Trophoblast cell (in vitro differentiated cells and primary cell): ENCODE measurements around the gene FANCL.
"Not testable (repeated sequence)": the region's sequence is repeated elsewhere in the genome, so short reads cannot be mapped to it uniquely, and the experiment has no call there.

Source experiments
- DNase-seq, 2 donors: peaks; one replicate each; pipeline ENCODE4 v3.0.0-alpha.2; 2016
- H2AFZ ChIP-seq: 2 replicates; pipeline ENCODE4 v1.6.1; 2013; ENCODE audit warnings: low read length, moderate library complexity, mild to moderate bottlenecking; ENCODE audit not compliant: insufficient read depth, poor library complexity
- H2AK5ac ChIP-seq: 2 replicates; pipeline ENCODE4 v1.6.1; 2013; ENCODE audit warnings: mild to moderate bottlenecking, low read length
- H2BK120ac ChIP-seq: 2 replicates; pipeline ENCODE4 v1.6.1; 2013; ENCODE audit warnings: low read length, mild to moderate bottlenecking, moderate library complexity; ENCODE audit not compliant: insufficient read depth, poor library complexity
- H2BK12ac ChIP-seq: 2 replicates; pipeline ENCODE4 v1.6.1; 2013; ENCODE audit warnings: mild to moderate bottlenecking, low read length, moderate library complexity
- H2BK5ac ChIP-seq: 2 replicates; pipeline ENCODE4 v1.6.1; 2013; ENCODE audit warnings: low read length, low read depth, moderate library complexity, mild to moderate bottlenecking; ENCODE audit not compliant: poor library complexity
- H3K14ac ChIP-seq: 2 replicates; pipeline ENCODE4 v1.6.1; 2013; ENCODE audit warnings: mild to moderate bottlenecking, low read length
- H3K18ac ChIP-seq: 2 replicates; pipeline ENCODE4 v1.6.1; 2013; ENCODE audit warnings: mild to moderate bottlenecking, low read length
- H3K23ac ChIP-seq: 2 replicates; pipeline ENCODE4 v1.6.1; 2013; ENCODE audit warnings: low read length
- H3K27ac ChIP-seq: 2 replicates; pipeline ENCODE4 v1.5.1; 2013; ENCODE audit warnings: low read depth, mild to moderate bottlenecking, inconsistent platforms, low read length, moderate library complexity
- H3K27me3 ChIP-seq: 2 replicates; pipeline ENCODE4 v1.6.1; 2013; ENCODE audit warnings: inconsistent platforms, mild to moderate bottlenecking, low read length, moderate library complexity; ENCODE audit not compliant: insufficient read depth
- H3K36me3 ChIP-seq, 2 experiments: 1 replicate in 1 of 2; 2 replicates in 1 of 2; pipeline ENCODE4 v1.6.1; 2013; ENCODE audit warnings: low read length in 2 of 2, mild to moderate bottlenecking in 2 of 2, moderate library complexity in 1 of 2; ENCODE audit not compliant: insufficient read depth in 2 of 2, control insufficient read depth in 1 of 2
- H3K4ac ChIP-seq: 2 replicates; pipeline ENCODE4 v1.6.1; 2013; ENCODE audit warnings: low read depth, mild to moderate bottlenecking, low read length, moderate library complexity
- H3K4me1 ChIP-seq, 2 experiments: 1 replicate in 1 of 2; 2 replicates in 1 of 2; pipeline ENCODE4 v1.6.1; 2013; ENCODE audit warnings: low read length in 2 of 2, mild to moderate bottlenecking in 2 of 2, moderate library complexity in 1 of 2; ENCODE audit not compliant: insufficient read depth in 2 of 2, control insufficient read depth in 1 of 2
- H3K4me2 ChIP-seq: 2 replicates; pipeline ENCODE4 v1.6.1; 2013; ENCODE audit warnings: inconsistent platforms, mild to moderate bottlenecking, low read length, moderate library complexity
- H3K4me3 ChIP-seq: 2 replicates; pipeline ENCODE4 v1.5.1; 2013; ENCODE audit warnings: mild to moderate bottlenecking, low read depth, low read length, inconsistent platforms
- H3K79me1 ChIP-seq: one replicate; pipeline ENCODE4 v1.6.1; 2013; ENCODE audit warnings: low read length
- H3K79me2 ChIP-seq: 2 replicates; pipeline ENCODE4 v1.6.1; 2013; ENCODE audit warnings: low read length, mild to moderate bottlenecking; ENCODE audit not compliant: control insufficient read depth, insufficient read depth, poor library complexity
- H3K9ac ChIP-seq: 2 replicates; pipeline ENCODE4 v1.6.1; 2013; ENCODE audit warnings: mild to moderate bottlenecking, low read length
- H3K9me3 ChIP-seq: 2 replicates; pipeline ENCODE4 v1.6.1; 2013; ENCODE audit warnings: low read depth, mild to moderate bottlenecking, control low read depth, inconsistent platforms, low read length; ENCODE audit not compliant: insufficient read depth
- H4K12ac ChIP-seq: 2 replicates; pipeline ENCODE4 v1.6.1; 2013; ENCODE audit warnings: low read depth, mild to moderate bottlenecking, low read length, moderate library complexity
- H4K8ac ChIP-seq: 2 replicates; pipeline ENCODE4 v1.6.1; 2013; ENCODE audit warnings: low read depth, mild to moderate bottlenecking, low read length, moderate library complexity
- H4K91ac ChIP-seq: one replicate; pipeline ENCODE4 v1.6.1; 2013; ENCODE audit warnings: low read depth, mild to moderate bottlenecking, low read length, moderate library complexity
- WGBS: extraction: QIAGEN DNeasy Blood & Tissue Kit; methylation state at CpG from one replicate; pipeline ENCODE4 v1.1.7; 2013; ENCODE audit warnings: missing lambda C conversion rate; ENCODE audit not compliant: insufficient read length, insufficient coverage; ENCODE audit errors: extremely low coverage; 5-methylcytosine and 5-hydroxymethylcytosine counted together

FANCL gene

GRCh38 chr2:58169845-58170244 lies 71.3 kb downstream of the FANCL start:
- H4K91ac ChIP-seq, H2BK12ac ChIP-seq, DNase-seq, H2BK120ac ChIP-seq, H3K27me3 ChIP-seq, H3K79me1 ChIP-seq, H2AFZ ChIP-seq, H2BK5ac ChIP-seq, H3K4ac ChIP-seq, H3K23ac ChIP-seq, H4K8ac ChIP-seq, H3K79me2 ChIP-seq, H3K14ac ChIP-seq, H3K18ac ChIP-seq, H4K12ac ChIP-seq, H3K9me3 ChIP-seq, H3K4me1 ChIP-seq, H3K27ac ChIP-seq, H3K4me3 ChIP-seq, H3K9ac ChIP-seq, H3K4me2 ChIP-seq, H2AK5ac ChIP-seq, H3K36me3 ChIP-seq: not testable (repeated sequence)

GRCh38 chr2:58168130-58168529 lies 73.0 kb downstream of the FANCL start:
- H2AFZ ChIP-seq, H3K23ac ChIP-seq, H2BK120ac ChIP-seq, H3K9ac ChIP-seq, H3K36me3 ChIP-seq, H3K4me1 ChIP-seq, DNase-seq, H2BK12ac ChIP-seq, H3K18ac ChIP-seq, H4K12ac ChIP-seq, H2BK5ac ChIP-seq, H3K27ac ChIP-seq, H3K4ac ChIP-seq, H3K79me2 ChIP-seq, H3K4me2 ChIP-seq, H4K8ac ChIP-seq, H4K91ac ChIP-seq, H3K4me3 ChIP-seq, H3K14ac ChIP-seq, H3K9me3 ChIP-seq, H3K79me1 ChIP-seq, H3K27me3 ChIP-seq, H2AK5ac ChIP-seq: not testable (repeated sequence)
- no CpG with 5 or more reads among the region's 6 CpGs for WGBS

- H3K4me2 ChIP-seq, result no peak overlapping the region
- no peaks in the 10 kb centered on the region for H3K9me3 ChIP-seq
- H2AK5ac ChIP-seq, result no peak overlapping the region
- WGBS, result no CpG with 5 or more reads among the region's 3 CpGs
- no peaks in the 10 kb centered on the region for H3K27me3 ChIP-seq
- H3K4me3 ChIP-seq, result no peak overlapping the region
- H4K12ac ChIP-seq, result no peak overlapping the region
- H3K36me3 ChIP-seq, result peaks cover 0 to 3% of the 10 kb centered on the region in 2 experiments
- no peaks in the 10 kb centered on the region for H3K79me2 ChIP-seq
- no peaks in the 10 kb centered on the region for H3K79me1 ChIP-seq
- H2AFZ ChIP-seq, result no peak overlapping the region
- no peak overlapping the region for H3K27ac ChIP-seq
- H3K14ac ChIP-seq, result no peak overlapping the region
- H4K8ac ChIP-seq, result no peak overlapping the region
- no peak overlapping the region for H2BK120ac ChIP-seq
- H4K91ac ChIP-seq, result no peak overlapping the region
- H3K4ac ChIP-seq, result no peak overlapping the region
- no peak overlapping the region for H3K18ac ChIP-seq
- H3K4me1 ChIP-seq, result no peaks in the 10 kb centered on the region
- H3K9ac ChIP-seq, result no peak overlapping the region
- no peak overlapping the region for H2BK5ac ChIP-seq
- DNase-seq, result no peak
- no peak overlapping the region for H2BK12ac ChIP-seq
- no peak overlapping the region for H3K23ac ChIP-seq
Measured at GRCh38 chr2:58163913-58164312, 77.2 kb downstream of the FANCL start.

- no peak overlapping the region for H2AFZ ChIP-seq
- no peak overlapping the region for H2AK5ac ChIP-seq
- no peak overlapping the region for H2BK120ac ChIP-seq
- no peak overlapping the region for H4K12ac ChIP-seq
- WGBS, result no CpG with 5 or more reads among the region's 4 CpGs
- H3K18ac ChIP-seq, result no peak overlapping the region
- H3K4ac ChIP-seq, result no peak overlapping the region
- H3K9me3 ChIP-seq, result no peaks in the 10 kb centered on the region
- no peak overlapping the region for H3K4me2 ChIP-seq
- H3K27ac ChIP-seq, result no peak overlapping the region
- no peak overlapping the region for H3K4me3 ChIP-seq
- no peaks in the 10 kb centered on the region for H3K79me2 ChIP-seq
- no peak overlapping the region for H3K23ac ChIP-seq
- no peak overlapping the region for H2BK12ac ChIP-seq
- no peak overlapping the region for H3K14ac ChIP-seq
- no peak overlapping the region for H2BK5ac ChIP-seq
- no peaks in the 10 kb centered on the region for H3K27me3 ChIP-seq
- no peaks in the 10 kb centered on the region for H3K4me1 ChIP-seq
- no peaks in the 10 kb centered on the region for H3K79me1 ChIP-seq
- no peak for DNase-seq
- H3K36me3 ChIP-seq, result peaks cover 0 to 2% of the 10 kb centered on the region in 2 experiments
- no peak overlapping the region for H3K9ac ChIP-seq
- no peak overlapping the region for H4K8ac ChIP-seq
- H4K91ac ChIP-seq, result no peak overlapping the region
Measured at GRCh38 chr2:58158481-58158880, 82.6 kb downstream of the FANCL start.

GRCh38 chr2:58157754-58158153 lies 83.4 kb downstream of the FANCL start:
- H2BK12ac ChIP-seq, result no peak overlapping the region
- H4K8ac ChIP-seq, result no peak overlapping the region
- no peak overlapping the region for H2AK5ac ChIP-seq
- H2BK5ac ChIP-seq, result no peak overlapping the region
- H3K27ac ChIP-seq, result no peak overlapping the region
- no peak overlapping the region for H3K14ac ChIP-seq
- no peak overlapping the region for H4K12ac ChIP-seq
- H3K4me2 ChIP-seq, result no peak overlapping the region
- H4K91ac ChIP-seq, result no peak overlapping the region
- H3K4ac ChIP-seq, result no peak overlapping the region
- DNase-seq, result no peak
- no peaks in the 10 kb centered on the region for H3K27me3 ChIP-seq
- no peaks in the 10 kb centered on the region for H3K79me2 ChIP-seq
- no peak overlapping the region for H3K18ac ChIP-seq
- no peak overlapping the region for H3K23ac ChIP-seq
- no peak overlapping the region for H2BK120ac ChIP-seq
- H3K9ac ChIP-seq, result no peak overlapping the region
- H3K9me3 ChIP-seq, result no peaks in the 10 kb centered on the region
- H3K4me1 ChIP-seq, result no peaks in the 10 kb centered on the region
- H3K79me1 ChIP-seq, result no peaks in the 10 kb centered on the region
- no peak overlapping the region for H3K4me3 ChIP-seq
- no peak overlapping the region for H2AFZ ChIP-seq
- peaks cover 0 to 2% of the 10 kb centered on the region in 2 experiments for H3K36me3 ChIP-seq
